GM23338 (cell line): ENCODE results near the gene MSS51. TPM values are rescaled to one million over a fixed set of nuclear protein-coding genes. Genes with fewer than 3 reads are reported as not detected.

Experiments used
- ATAC-seq: fragments of 200-7000 bp; cut with Tn5 transposase; 3 replicates; pipeline ENCODE4 v1.9.1; 2020
- DNase-seq: peaks from one replicate; pipeline ENCODE4 v3.0.0-alpha.2; 2015; ENCODE audit warnings: low spot score
- H2AFZ ChIP-seq: fragments of 200-600 bp; sonication (generic); 2 replicates; pipeline ENCODE4 v1.8.0; 2016; ENCODE audit warnings: antibody characterized with exemption, mild to moderate bottlenecking, moderate library complexity
- H3F3A ChIP-seq: fragments of 200-600 bp; sonication (generic); replicated peaks from 2 replicates; pipeline ENCODE4 v1.8.0; 2017; ENCODE audit warnings: antibody characterized with exemption, mixed run types, low read depth
- H3K27ac ChIP-seq: fragments of 200-600 bp; sonication (generic); 2 replicates; pipeline ENCODE4 v1.6.1; 2016; ENCODE audit warnings: low read depth
- H3K27me3 ChIP-seq: fragments of 200-600 bp; sonication (generic); 2 replicates; pipeline ENCODE4 v1.8.0; 2016; ENCODE audit warnings: mild to moderate bottlenecking, mixed run types, moderate library complexity; ENCODE audit not compliant: insufficient read depth
- H3K36me3 ChIP-seq: fragments of 200-600 bp; sonication (generic); 2 replicates; pipeline ENCODE4 v1.8.0; 2016; ENCODE audit warnings: mild to moderate bottlenecking; ENCODE audit not compliant: insufficient read depth
- H3K4me1 ChIP-seq: fragments of 200-600 bp; sonication (generic); 2 replicates; pipeline ENCODE4 v1.8.0; 2016; ENCODE audit warnings: mild to moderate bottlenecking, moderate library complexity; ENCODE audit not compliant: insufficient read depth
- H3K4me2 ChIP-seq: fragments of 200-600 bp; sonication (generic); 2 replicates; pipeline ENCODE4 v1.7.1; 2017; ENCODE audit warnings: mixed run types
- H3K4me3 ChIP-seq: fragments of 200-600 bp; sonication (generic); 2 replicates; pipeline ENCODE4 v1.6.1; 2016; ENCODE audit warnings: mixed run types
- H3K79me2 ChIP-seq: fragments of 200-600 bp; sonication (generic); replicated peaks from 2 replicates; pipeline ENCODE4 v1.8.0; 2017; ENCODE audit warnings: mild to moderate bottlenecking; ENCODE audit not compliant: insufficient read depth
- H3K9me2 ChIP-seq: fragments of 200-600 bp; sonication (generic); 2 replicates; pipeline ENCODE4 v1.8.0; 2017; ENCODE audit not compliant: insufficient read depth
- H4K20me1 ChIP-seq: fragments of 200-600 bp; sonication (generic); replicated peaks from 2 replicates; pipeline ENCODE4 v1.8.0; 2017; ENCODE audit warnings: mild to moderate bottlenecking; ENCODE audit not compliant: insufficient read depth
- H3K27ac Mint-ChIP-seq: 2 replicates; pipeline ENCODE4 v1.8.0; 2020; ENCODE audit warnings: inconsistent platforms, mild to moderate bottlenecking, moderate library complexity, mixed read lengths
- H3K27me3 Mint-ChIP-seq: 3 replicates; pipeline ENCODE4 v1.8.0; 2022; ENCODE audit warnings: low read depth, mild to moderate bottlenecking, moderate library complexity, mixed read lengths, inconsistent platforms; ENCODE audit not compliant: insufficient read depth, poor library complexity
- H3K36me3 Mint-ChIP-seq: 3 replicates; pipeline ENCODE4 v1.8.0; 2021; ENCODE audit warnings: low read depth, mild to moderate bottlenecking, inconsistent platforms, moderate library complexity, mixed read lengths
- H3K4me1 Mint-ChIP-seq: 3 replicates; pipeline ENCODE4 v1.8.0; 2020; ENCODE audit warnings: mild to moderate bottlenecking, inconsistent platforms, mixed read lengths
- H3K4me3 Mint-ChIP-seq: 3 replicates; pipeline ENCODE4 v1.8.0; 2021; ENCODE audit warnings: moderate library complexity, mild to moderate bottlenecking, inconsistent platforms, mixed read lengths
- H3K9me3 Mint-ChIP-seq: 3 replicates; pipeline ENCODE4 v1.8.0; 2020; ENCODE audit warnings: moderate library complexity, mild to moderate bottlenecking, inconsistent platforms, mixed read lengths
- CREB1 ChIP-seq: fragments of 250-450 bp; sonication (Bioruptor Pico); IDR thresholded peaks from 2 replicates; pipeline ENCODE4 v1.5.0; 2020; ENCODE audit warnings: low read depth, mild to moderate bottlenecking, moderate library complexity
- ETS1 ChIP-seq: IDR thresholded peaks from 2 replicates; pipeline ENCODE4 v1.6.1; 2016; ENCODE audit warnings: antibody characterized with exemption
- EZH2phosphoT487 ChIP-seq: fragments of 200-600 bp; sonication (generic); IDR thresholded peaks from one replicate; pipeline ENCODE4 v1.8.1; 2018; ENCODE audit warnings: antibody characterized with exemption; ENCODE audit not compliant: unreplicated experiment
- JUNB ChIP-seq: IDR thresholded peaks from one replicate; pipeline ENCODE4 v1.6.1; 2016; ENCODE audit warnings: antibody characterized with exemption; ENCODE audit not compliant: unreplicated experiment
- NANOG ChIP-seq: IDR thresholded peaks from 2 replicates; pipeline ENCODE4 v1.6.1; 2016; ENCODE audit warnings: antibody characterized with exemption, borderline replicate concordance
- POLR2AphosphoS5 ChIP-seq: IDR thresholded peaks from 2 replicates; pipeline ENCODE4 v1.6.1; 2016; ENCODE audit warnings: antibody characterized with exemption, low read depth
- STAT1 ChIP-seq: IDR thresholded peaks from one replicate; pipeline ENCODE4 v1.6.1; 2016; ENCODE audit warnings: antibody characterized with exemption; ENCODE audit not compliant: unreplicated experiment
- ZNF114 ChIP-seq: fragments of 250-450 bp; sonication (Bioruptor Pico); IDR thresholded peaks from 2 replicates; pipeline ENCODE4 v1.5.0; 2020; ENCODE audit warnings: mild to moderate bottlenecking, moderate library complexity
- ZNF462 ChIP-seq: fragments of 250-450 bp; sonication (Bioruptor Pico); IDR thresholded peaks from 2 replicates; pipeline ENCODE4 v1.5.0; 2020; ENCODE audit warnings: mild to moderate bottlenecking, moderate library complexity
- polyA plus RNA-seq: library from polyadenylated mRNA; unstranded; fragments of >200 nt; fragmentation: Nextera tagmentation; extraction: Ambion mirVana; gene quantifications from 2 replicates; pipeline ENCODE4 v1.2.1, GENCODE V29; 2016
- total RNA-seq: library from RNA; depleted of rRNA; stranded (reverse); fragments of >200 nt; shearing (Covaris generic); gene quantifications from 2 replicates; pipeline ENCODE4 v1.2.3, GENCODE V29; 2014
- TF ChIP-seq, protein P1 (sequence below): IDR thresholded peaks from one replicate; pipeline ENCODE4 v1.6.1; 2018; ENCODE audit warnings: antibody characterized with exemption; ENCODE audit not compliant: unreplicated experiment

The MSS51 gene
- total and polyA plus RNA-seq, 2 experiments from 2014 or later, result 1.1 to 5.1 TPM

- DNase-seq, result no peak
- H3K4me1 Mint-ChIP-seq, result peaks cover 12% of the 10 kb centered on the region; the same call in 2 of the 3 replicates
- Histone ChIP-seq H3K79me2 (peaks cover 98% of the 10 kb centered on the region), H3K9me2 (peaks cover 3% of the 10 kb centered on the region; the same call in 1 of the 2 replicates), H3K4me2 (no peak overlapping the region), H4K20me1 (no peaks in the 10 kb centered on the region; the same call in none of the 2 replicates), H3K27me3 (no peaks in the 10 kb centered on the region), H3K4me3 (no peak overlapping the region), H3F3A (no peaks in the 10 kb centered on the region), H3K27ac (no peak overlapping the region), H2AFZ (no peak overlapping the region), H3K4me1 (peaks cover 10% of the 10 kb centered on the region; the same call in 1 of the 2 replicates), H3K36me3 (no peaks in the 10 kb centered on the region)
- peaks cover 9% of the 10 kb centered on the region; the same call in 2 of the 3 replicates for H3K36me3 Mint-ChIP-seq
- ATAC-seq, result no peak
- no peak overlapping the region for H3K4me3 Mint-ChIP-seq
- no peaks in the 10 kb centered on the region for H3K9me3 Mint-ChIP-seq
- H3K27me3 Mint-ChIP-seq, result peaks cover 5% of the 10 kb centered on the region
- H3K27ac Mint-ChIP-seq, result no peak overlapping the region
- TF ChIP-seq NANOG (no peak), ETS1 (no peak), STAT1 (no peak), ZNF114 (CRISPR knock-in tag) (no peak), JUNB (no peak)
- TF ChIP-seq, protein P1, sequence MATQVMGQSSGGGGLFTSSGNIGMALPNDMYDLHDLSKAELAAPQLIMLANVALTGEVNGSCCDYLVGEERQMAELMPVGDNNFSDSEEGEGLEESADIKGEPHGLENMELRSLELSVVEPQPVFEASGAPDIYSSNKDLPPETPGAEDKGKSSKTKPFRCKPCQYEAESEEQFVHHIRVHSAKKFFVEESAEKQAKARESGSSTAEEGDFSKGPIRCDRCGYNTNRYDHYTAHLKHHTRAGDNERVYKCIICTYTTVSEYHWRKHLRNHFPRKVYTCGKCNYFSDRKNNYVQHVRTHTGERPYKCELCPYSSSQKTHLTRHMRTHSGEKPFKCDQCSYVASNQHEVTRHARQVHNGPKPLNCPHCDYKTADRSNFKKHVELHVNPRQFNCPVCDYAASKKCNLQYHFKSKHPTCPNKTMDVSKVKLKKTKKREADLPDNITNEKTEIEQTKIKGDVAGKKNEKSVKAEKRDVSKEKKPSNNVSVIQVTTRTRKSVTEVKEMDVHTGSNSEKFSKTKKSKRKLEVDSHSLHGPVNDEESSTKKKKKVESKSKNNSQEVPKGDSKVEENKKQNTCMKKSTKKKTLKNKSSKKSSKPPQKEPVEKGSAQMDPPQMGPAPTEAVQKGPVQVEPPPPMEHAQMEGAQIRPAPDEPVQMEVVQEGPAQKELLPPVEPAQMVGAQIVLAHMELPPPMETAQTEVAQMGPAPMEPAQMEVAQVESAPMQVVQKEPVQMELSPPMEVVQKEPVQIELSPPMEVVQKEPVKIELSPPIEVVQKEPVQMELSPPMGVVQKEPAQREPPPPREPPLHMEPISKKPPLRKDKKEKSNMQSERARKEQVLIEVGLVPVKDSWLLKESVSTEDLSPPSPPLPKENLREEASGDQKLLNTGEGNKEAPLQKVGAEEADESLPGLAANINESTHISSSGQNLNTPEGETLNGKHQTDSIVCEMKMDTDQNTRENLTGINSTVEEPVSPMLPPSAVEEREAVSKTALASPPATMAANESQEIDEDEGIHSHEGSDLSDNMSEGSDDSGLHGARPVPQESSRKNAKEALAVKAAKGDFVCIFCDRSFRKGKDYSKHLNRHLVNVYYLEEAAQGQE, result no peak
These were observed 26.5 kb downstream of the MSS51 start for GRCh38 chr10:73406846-73407245.

- H3K27me3 ChIP-seq, result no peaks in the 10 kb centered on the region
- TF ChIP-seq EZH2phosphoT487, result no peak
- no peak for TF ChIP-seq ETS1
- TF ChIP-seq ZNF462, result no peak
- TF ChIP-seq CREB1 (CRISPR knock-in tag), result no peak
- no peak for TF ChIP-seq POLR2AphosphoS5
- TF ChIP-seq JUNB, result no peak
These were observed 27.8 kb downstream of the MSS51 start for GRCh38 chr10:73405556-73405955.

More at GRCh38 chr10:73405556-73405955, 27.8 kb downstream of the MSS51 start:
- Mint-ChIP-seq H3K4me1 (peaks cover 12% of the 10 kb centered on the region; the same call in 2 of the 3 replicates), H3K4me3 (no peak overlapping the region), H3K27me3 (peaks cover 7% of the 10 kb centered on the region), H3K36me3 (peaks cover 5% of the 10 kb centered on the region; the same call in 2 of the 3 replicates), H3K27ac (no peak overlapping the region), H3K9me3 (no peaks in the 10 kb centered on the region)
- H3K79me2 ChIP-seq, result peaks cover 95% of the 10 kb centered on the region
- no peaks in the 10 kb centered on the region; the same call in none of the 2 replicates for H4K20me1 ChIP-seq
- no peaks in the 10 kb centered on the region for H3K36me3 ChIP-seq
- H3F3A ChIP-seq, result no peaks in the 10 kb centered on the region
- no peak overlapping the region for H2AFZ ChIP-seq
- ATAC-seq (no peak), DNase-seq (no peak)
- H3K27ac ChIP-seq, result no peak overlapping the region
- peaks cover 10% of the 10 kb centered on the region; the same call in 1 of the 2 replicates for H3K4me1 ChIP-seq
- H3K4me2 ChIP-seq, result no peak overlapping the region
- H3K9me2 ChIP-seq, result no peaks in the 10 kb centered on the region
- H3K4me3 ChIP-seq, result no peak overlapping the region
